K562 (cell line): Measurements from ENCODE around the gene TTLL11. TPM values are rescaled to one million over a fixed set of nuclear protein-coding genes. Genes with fewer than 3 reads are reported as not detected.

ENCODE experiments used
- BACH1 ChIP-seq: fragments of 200-800 bp; sonication (Bioruptor generic); IDR thresholded peaks from 2 replicates; pipeline ENCODE4 v1.6.1; 2016; ENCODE audit warnings: missing genetic modification characterization, missing compliant biosample characterization
- CBFA2T2 ChIP-seq: fragments of 450-650 bp; conservative IDR thresholded peaks from 2 replicates; pipeline ENCODE4 v1.6.1; 2017; ENCODE audit warnings: mild to moderate bottlenecking
- CBX5 ChIP-seq: IDR thresholded peaks from 2 replicates; pipeline ENCODE4 v1.6.1; 2014; ENCODE audit warnings: low read depth, borderline replicate concordance
- ETV5 ChIP-seq: sonication (generic); formaldehyde crosslinking; IDR thresholded peaks from 2 replicates; pipeline ENCODE4 v1.4.0; 2020; ENCODE audit warnings: low read depth, mild to moderate bottlenecking, missing genetic modification reagents
- HBP1 ChIP-seq: fragments of 450-650 bp; formaldehyde crosslinking; IDR thresholded peaks from 2 replicates; pipeline ENCODE4 v1.4.0; 2022; ENCODE audit warnings: missing genetic modification characterization
- MAFG ChIP-seq: fragments of 450-650 bp; conservative IDR thresholded peaks from 2 replicates; pipeline ENCODE4 v1.6.1; 2016; ENCODE audit warnings: missing genetic modification characterization, missing compliant biosample characterization
- MITF ChIP-seq: IDR thresholded peaks from 2 replicates; pipeline ENCODE4 v1.6.1; 2014; ENCODE audit warnings: antibody characterized with exemption
- NFATC3 ChIP-seq: fragments of 450-650 bp; IDR thresholded peaks from 2 replicates; pipeline ENCODE4 v1.6.1; 2017; ENCODE audit warnings: mild to moderate bottlenecking
- NR1H2 ChIP-seq: sonication (generic); formaldehyde crosslinking; IDR thresholded peaks from 2 replicates; pipeline ENCODE4 v1.4.0; 2020; ENCODE audit warnings: mild to moderate bottlenecking, missing genetic modification reagents
- SETDB1 ChIP-seq: IDR thresholded peaks from one replicate; pipeline ENCODE4 v1.6.1; 2012; ENCODE audit warnings: low read length, control low read depth, inconsistent platforms
- TAF1 ChIP-seq: IDR thresholded peaks from 2 replicates; pipeline ENCODE4 v1.6.1; 2011; ENCODE audit warnings: mild to moderate bottlenecking, low read length, moderate library complexity; ENCODE audit not compliant: insufficient read depth, control insufficient read depth, severe bottlenecking; ENCODE audit errors: extremely low read depth
- TCF3 ChIP-seq: sonication (generic); formaldehyde crosslinking; IDR thresholded peaks from 2 replicates; pipeline ENCODE4 v1.4.0; 2020; ENCODE audit warnings: mild to moderate bottlenecking, missing genetic modification reagents
- TEAD2 ChIP-seq: fragments of 450-650 bp; IDR thresholded peaks from 2 replicates; pipeline ENCODE4 v1.6.1; 2016; ENCODE audit warnings: missing genetic modification characterization, control low read depth, missing compliant biosample characterization
- THRAP3 ChIP-seq: fragments of 450-650 bp; IDR thresholded peaks from 2 replicates; pipeline ENCODE4 v1.6.1; 2016; ENCODE audit warnings: mild to moderate bottlenecking, inconsistent platforms, borderline replicate concordance
- ZBTB11 ChIP-seq, 3 experiments: fragments of 200-800 bp in 1 of 3; fragments of 250-450 bp in 1 of 3; fragments of 450-650 bp in 1 of 3; sonication (Bioruptor Pico) in 1 of 3; sonication (Bioruptor generic) in 1 of 3; formaldehyde crosslinking in 1 of 3; IDR thresholded peaks; 2 replicates each; pipeline versions ENCODE4 v1.6.1 to v1.8.0; 2016 to 2022; ENCODE audit warnings: mild to moderate bottlenecking in 2 of 3, missing genetic modification characterization in 2 of 3, missing compliant biosample characterization in 1 of 3, moderate library complexity in 1 of 3
- ZBTB12 ChIP-seq: fragments of 250-450 bp; sonication (Bioruptor Pico); IDR thresholded peaks from 2 replicates; pipeline ENCODE4 v1.4.0; 2020
- ZNF589 ChIP-seq: fragments of 200-800 bp; sonication (Bioruptor generic); IDR thresholded peaks from 2 replicates; pipeline ENCODE4 v1.6.1; 2016; ENCODE audit warnings: low read depth, missing genetic modification characterization, missing compliant biosample characterization
- ZZZ3 ChIP-seq: fragments of 450-650 bp; IDR thresholded peaks from 2 replicates; pipeline ENCODE4 v1.6.1; 2016; ENCODE audit warnings: antibody characterized with exemption, mild to moderate bottlenecking, moderate library complexity
- polyA plus RNA-seq, 8 experiments: library from polyadenylated mRNA; depleted of rRNA in 4 of 8; stranded (reverse) in 5 of 8; unstranded in 3 of 8; fragments of >200 nt; fragmentation: Nextera tagmentation in 2 of 8; fragmentation: Illumina TruSeq in 1 of 8; extraction: Ambion mirVana in 2 of 8; extraction: Trizol in 1 of 8; gene quantifications; 2 replicates each; pipeline versions ENCODE4 v1.2.1 to v1.2.3, GENCODE V29; 2011 to 2014; ENCODE audit warnings: inconsistent platforms in 1 of 8, missing spikeins in 1 of 8
- total RNA-seq, 7 experiments: library from RNA; depleted of rRNA in 6 of 7; stranded (reverse); fragments of >200 nt in 6 of 7; fragmentation: Illumina TruSeq in 2 of 7; extraction: Trizol in 2 of 7; gene quantifications; 2 replicates each; pipeline versions ENCODE4 v1.2.1 to v1.2.3, GENCODE V29; 2011 to 2021; ENCODE audit warnings: low replicate concordance in 1 of 7

The TTLL11 gene
- total and polyA plus RNA-seq, 9 of the 15 experiments (the other 6 are each of a cell fraction or from before 2014, with no cell fraction given), result 0.83 to 4.4 (median 2.7) TPM

- TF ChIP-seq TAF1 (no peak), BACH1 (no peak), MAFG (tag) (no peak), NR1H2 (CRISPR knock-in tag) (no peak), ETV5 (CRISPR knock-in tag) (no peak), SETDB1 (no peak), THRAP3 (no peak), ZNF589 (0 out of 2 replicates have a peak, but pooled peaks have one; percentile 26), NFATC3 (no peak), TEAD2 (tag) (no peak), ZBTB12 (CRISPR knock-in tag) (peak; percentile 11; the same call in 1 of the 2 replicates), MITF (no peak), ZBTB11 (CRISPR knock-in tag; IDR thresholded peaks at IDR 0.05) (no peak; a peak in 1 of 6 replicates), CBFA2T2 (peak; percentile 90), HBP1 (CRISPR knock-in tag) (peak; percentile 88), CBX5 (no peak), ZZZ3 (no peak), TCF3 (CRISPR knock-in tag) (peak; percentile 97)
Measured at GRCh38 chr9:122051351-122052321, 41.5 kb downstream of the TTLL11 start (continued).
